HUES64 (cell line): ENCODE measurements around the gene ATRIP.

ENCODE experiments used
- H3K27ac ChIP-seq: 2 replicates; pipeline ENCODE4 v1.7.0; 2013; ENCODE audit warnings: low read depth, low read length, inconsistent platforms
- H3K27me3 ChIP-seq: 2 replicates; pipeline ENCODE4 v1.6.1; 2013; ENCODE audit warnings: mild to moderate bottlenecking, low read length; ENCODE audit not compliant: insufficient read depth
- H3K36me3 ChIP-seq: 2 replicates; pipeline ENCODE4 v1.6.1; 2013; ENCODE audit warnings: mild to moderate bottlenecking, low read length; ENCODE audit not compliant: insufficient read depth
- H3K4me1 ChIP-seq: 2 replicates; pipeline ENCODE4 v1.6.1; 2013; ENCODE audit warnings: mild to moderate bottlenecking, low read length, moderate library complexity; ENCODE audit not compliant: insufficient read depth
- H3K4me3 ChIP-seq: 2 replicates; pipeline ENCODE4 v1.5.1; 2013; ENCODE audit warnings: mild to moderate bottlenecking, low read length, moderate library complexity
- H3K9ac ChIP-seq: 2 replicates; pipeline ENCODE4 v1.6.1; 2013; ENCODE audit warnings: mild to moderate bottlenecking, low read depth, low read length
- H3K9me3 ChIP-seq: 2 replicates; pipeline ENCODE4 v1.6.1; 2013; ENCODE audit warnings: low read depth, low read length; ENCODE audit not compliant: insufficient read depth
- WGBS: fragments of 150-250, 120-280 bp; methylation state at CpG from one replicate; pipeline ENCODE4 v1.1.7; 2013; ENCODE audit warnings: missing lambda C conversion rate; 5-methylcytosine and 5-hydroxymethylcytosine counted together

Gene ATRIP

GRCh38 chr3:48514431-48515227, 68.1 kb downstream of the ATRIP start:
- 0 out of 2 replicates have a peak, but pooled peaks cover 3% of the 10 kb centered on the region for H3K4me1 ChIP-seq
- peaks cover 8% of the 10 kb centered on the region for H3K36me3 ChIP-seq
- H3K4me3 ChIP-seq: no peak overlapping the region
- no peak overlapping the region for H3K9ac ChIP-seq
- H3K27me3 ChIP-seq: no peaks in the 10 kb centered on the region
- H3K27ac ChIP-seq: no peak overlapping the region
- H3K9me3 ChIP-seq: no peaks in the 10 kb centered on the region
- whole genome bisulfite sequencing: 95% methylated on average over 7 of the region's 8 CpGs
